ENCODE results near the gene LPO.

GRCh38 chr17:58228679-58229078 is 9.7 kb upstream of the LPO start:
- TF ChIP-seq CTCF (IDR thresholded peaks at IDR 0.05; ENCODE audit: poor library complexity, severe bottlenecking) (no peak), EP300 (conservative IDR thresholded peaks at IDR 0.05; ENCODE audit: poor library complexity, severe bottlenecking) (no peak), TAF1 (IDR thresholded peaks at IDR 0.05; ENCODE audit: low read depth) (no peak), POLR2AphosphoS5 (IDR thresholded peaks at IDR 0.05) (no peak), EZH2 (IDR thresholded peaks at IDR 0.05; ENCODE audit: borderline replicate concordance, insufficient read depth, low read length, poor library complexity, severe bottlenecking) (no peak), SMC3 (conservative IDR thresholded peaks at IDR 0.05; ENCODE audit: poor library complexity) (no peak)
- TF ChIP-seq, protein P1, sequence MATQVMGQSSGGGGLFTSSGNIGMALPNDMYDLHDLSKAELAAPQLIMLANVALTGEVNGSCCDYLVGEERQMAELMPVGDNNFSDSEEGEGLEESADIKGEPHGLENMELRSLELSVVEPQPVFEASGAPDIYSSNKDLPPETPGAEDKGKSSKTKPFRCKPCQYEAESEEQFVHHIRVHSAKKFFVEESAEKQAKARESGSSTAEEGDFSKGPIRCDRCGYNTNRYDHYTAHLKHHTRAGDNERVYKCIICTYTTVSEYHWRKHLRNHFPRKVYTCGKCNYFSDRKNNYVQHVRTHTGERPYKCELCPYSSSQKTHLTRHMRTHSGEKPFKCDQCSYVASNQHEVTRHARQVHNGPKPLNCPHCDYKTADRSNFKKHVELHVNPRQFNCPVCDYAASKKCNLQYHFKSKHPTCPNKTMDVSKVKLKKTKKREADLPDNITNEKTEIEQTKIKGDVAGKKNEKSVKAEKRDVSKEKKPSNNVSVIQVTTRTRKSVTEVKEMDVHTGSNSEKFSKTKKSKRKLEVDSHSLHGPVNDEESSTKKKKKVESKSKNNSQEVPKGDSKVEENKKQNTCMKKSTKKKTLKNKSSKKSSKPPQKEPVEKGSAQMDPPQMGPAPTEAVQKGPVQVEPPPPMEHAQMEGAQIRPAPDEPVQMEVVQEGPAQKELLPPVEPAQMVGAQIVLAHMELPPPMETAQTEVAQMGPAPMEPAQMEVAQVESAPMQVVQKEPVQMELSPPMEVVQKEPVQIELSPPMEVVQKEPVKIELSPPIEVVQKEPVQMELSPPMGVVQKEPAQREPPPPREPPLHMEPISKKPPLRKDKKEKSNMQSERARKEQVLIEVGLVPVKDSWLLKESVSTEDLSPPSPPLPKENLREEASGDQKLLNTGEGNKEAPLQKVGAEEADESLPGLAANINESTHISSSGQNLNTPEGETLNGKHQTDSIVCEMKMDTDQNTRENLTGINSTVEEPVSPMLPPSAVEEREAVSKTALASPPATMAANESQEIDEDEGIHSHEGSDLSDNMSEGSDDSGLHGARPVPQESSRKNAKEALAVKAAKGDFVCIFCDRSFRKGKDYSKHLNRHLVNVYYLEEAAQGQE (IDR thresholded peaks at IDR 0.05; ENCODE audit: borderline replicate concordance): no peak
